ENCODE data around the gene PF4V1.

DNA sequence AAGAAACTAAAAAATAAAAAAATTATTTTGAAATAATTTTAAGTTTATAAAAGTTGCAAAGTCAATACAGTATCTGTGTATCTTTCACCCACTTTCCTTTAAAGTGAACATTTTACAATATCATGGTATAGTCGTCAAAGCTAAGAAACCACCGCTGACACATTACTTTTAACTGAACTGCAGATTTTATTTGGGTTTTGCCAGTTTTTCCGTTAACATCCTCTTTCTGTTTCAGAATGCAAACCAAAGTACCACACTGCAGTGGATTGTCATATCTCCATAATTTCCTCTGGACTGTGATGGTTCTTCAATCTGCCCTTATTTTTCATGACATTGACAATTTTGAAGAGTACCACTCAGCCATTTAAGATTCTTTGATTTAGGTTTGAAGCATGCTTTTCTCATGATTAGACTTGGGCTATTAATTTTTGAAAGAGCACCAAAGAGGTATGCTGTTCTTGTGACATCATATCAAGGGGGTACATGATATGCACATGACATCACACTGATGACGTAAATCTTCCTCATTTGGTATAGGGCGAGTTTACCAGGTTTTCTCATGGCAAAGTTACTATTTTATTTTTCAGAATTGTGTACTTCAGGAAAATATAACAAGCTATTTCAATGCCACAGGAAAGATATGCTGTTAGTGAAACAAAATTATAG is 12.5 kb downstream of the PF4V1 start:
- TF ChIP-seq, protein P1, sequence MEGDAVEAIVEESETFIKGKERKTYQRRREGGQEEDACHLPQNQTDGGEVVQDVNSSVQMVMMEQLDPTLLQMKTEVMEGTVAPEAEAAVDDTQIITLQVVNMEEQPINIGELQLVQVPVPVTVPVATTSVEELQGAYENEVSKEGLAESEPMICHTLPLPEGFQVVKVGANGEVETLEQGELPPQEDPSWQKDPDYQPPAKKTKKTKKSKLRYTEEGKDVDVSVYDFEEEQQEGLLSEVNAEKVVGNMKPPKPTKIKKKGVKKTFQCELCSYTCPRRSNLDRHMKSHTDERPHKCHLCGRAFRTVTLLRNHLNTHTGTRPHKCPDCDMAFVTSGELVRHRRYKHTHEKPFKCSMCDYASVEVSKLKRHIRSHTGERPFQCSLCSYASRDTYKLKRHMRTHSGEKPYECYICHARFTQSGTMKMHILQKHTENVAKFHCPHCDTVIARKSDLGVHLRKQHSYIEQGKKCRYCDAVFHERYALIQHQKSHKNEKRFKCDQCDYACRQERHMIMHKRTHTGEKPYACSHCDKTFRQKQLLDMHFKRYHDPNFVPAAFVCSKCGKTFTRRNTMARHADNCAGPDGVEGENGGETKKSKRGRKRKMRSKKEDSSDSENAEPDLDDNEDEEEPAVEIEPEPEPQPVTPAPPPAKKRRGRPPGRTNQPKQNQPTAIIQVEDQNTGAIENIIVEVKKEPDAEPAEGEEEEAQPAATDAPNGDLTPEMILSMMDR (IDR thresholded peaks at IDR 0.05) = no peak
- TF ChIP-seq POLR2A (IDR thresholded peaks at IDR 0.05) = no peak

Data from thyroid gland (tissue), 4 donors.